K562 (cell line): ENCODE measurements around the gene IQCE. TPM values are rescaled to one million over a fixed set of nuclear protein-coding genes. Genes with fewer than 3 reads are reported as not detected.

Source experiments
- ATAC-seq: fragments of 200-7000 bp; cut with Tn5 transposase; 3 replicates; pipeline ENCODE4 v1.9.1; 2020; ENCODE audit warnings: moderate library complexity
- BruUV-seq: library from RNA; stranded (reverse); fragments of 400-500 nt; replicated peaks from 2 replicates; lab custom pipeline; 2021; lab: Mats Ljungman, UMichigan
- CTCF ChIA-PET: fragments of 300-600 bp; formaldehyde crosslinking; extraction: SDS; loops from one replicate; lab custom pipeline; 2021; ENCODE audit warnings: low intra/inter-chr PET ratio; lab: Yijun Ruan, JAX
- POLR2A ChIA-PET: fragments of 300-600, 350-650 bp; sonication (Branson Sonifier 250); formaldehyde crosslinking; extraction: SDS; loops from one replicate; lab custom pipeline; 2021; ENCODE audit warnings: antibody characterized with exemption, inconsistent platforms; lab: Yijun Ruan, JAX
- DNase-seq, 4 experiments: peaks; one replicate each; pipeline versions ENCODE4 v3.0.0 to v3.0.0-alpha.2; 2011 to 2018; ENCODE audit warnings: low spot score in 3 of 4, mixed read lengths in 3 of 4; ENCODE audit errors: extremely low read depth in 1 of 4
- FAIRE-seq: peaks from 2 replicates; lab custom pipeline; 2011; peaks lifted over from hg19 to GRCh38; lab: Jason Lieb, UNC
- H2AFZ ChIP-seq: 2 replicates; pipeline ENCODE4 v1.6.0; 2011; ENCODE audit warnings: low read depth, low read length, control low read depth, inconsistent platforms
- H3K27ac ChIP-seq: fragments of 200-600 bp; 3 replicates; pipeline ENCODE4 v1.8.0; 2011; ENCODE audit warnings: low read depth, mild to moderate bottlenecking, control low read depth, inconsistent platforms, low read length, moderate library complexity, mixed read lengths; ENCODE audit errors: extremely low read depth
- H3K27me3 ChIP-seq, 2 experiments: fragments of 300-600 bp in 1 of 2; 2 replicates in 1 of 2; 3 replicates in 1 of 2; pipeline versions ENCODE4 v1.6.0 to v1.8.0; 2011; ENCODE audit warnings: inconsistent platforms in 2 of 2, low read length in 2 of 2, mild to moderate bottlenecking in 1 of 2, mixed read lengths in 1 of 2, moderate library complexity in 1 of 2; ENCODE audit not compliant: control insufficient read depth in 2 of 2, insufficient read depth in 2 of 2
- H3K36me3 ChIP-seq: fragments of 300-600 bp; 3 replicates; pipeline ENCODE4 v1.8.0; 2011; ENCODE audit warnings: mild to moderate bottlenecking, low read length, inconsistent platforms; ENCODE audit not compliant: control insufficient read depth, insufficient read depth
- H3K4me1 ChIP-seq, 2 experiments: fragments of 200-600 bp in 1 of 2; replicated peaks in 1 of 2; 2 replicates in 1 of 2; 3 replicates in 1 of 2; pipeline versions ENCODE4 v1.5.1 to v1.8.0; 2011; ENCODE audit warnings: inconsistent platforms in 2 of 2, low read length in 2 of 2, mild to moderate bottlenecking in 1 of 2, mixed read lengths in 1 of 2, moderate library complexity in 1 of 2; ENCODE audit not compliant: control insufficient read depth in 2 of 2, insufficient read depth in 2 of 2
- H3K4me2 ChIP-seq: 2 replicates; pipeline ENCODE4 v1.6.1; 2011; ENCODE audit warnings: low read length, control low read depth, inconsistent platforms, mixed read lengths; ENCODE audit not compliant: insufficient read depth
- H3K4me3 ChIP-seq: fragments of 200-600 bp; sonication (generic), shearing (Covaris generic); 2 replicates; pipeline ENCODE4 v1.5.1; 2016; ENCODE audit warnings: control low read depth, inconsistent platforms
- H3K79me2 ChIP-seq: fragments of 200-600 bp; 3 replicates; pipeline ENCODE4 v1.8.0; 2011; ENCODE audit warnings: low read length, inconsistent platforms; ENCODE audit not compliant: control insufficient read depth, insufficient read depth
- H3K9ac ChIP-seq, 2 experiments: 2 replicates each; pipeline versions ENCODE4 v1.6.0 to v1.6.1; 2011; ENCODE audit warnings: low read depth in 2 of 2, low read length in 2 of 2, control low read depth in 1 of 2, inconsistent platforms in 1 of 2, mild to moderate bottlenecking in 1 of 2, mixed read lengths in 1 of 2; ENCODE audit not compliant: insufficient read depth in 1 of 2
- H3K9me1 ChIP-seq: one replicate; pipeline ENCODE4 v1.6.0; 2011; ENCODE audit warnings: inconsistent platforms, mild to moderate bottlenecking, low read length, moderate library complexity; ENCODE audit not compliant: control insufficient read depth, insufficient read depth
- H3K9me3 ChIP-seq: replicated peaks from 2 replicates; pipeline ENCODE4 v1.5.1; 2011; ENCODE audit warnings: low read depth, low read length, inconsistent platforms; ENCODE audit not compliant: control insufficient read depth, insufficient read depth
- H4K20me1 ChIP-seq: replicated peaks from 2 replicates; pipeline ENCODE4 v1.6.1; 2011; ENCODE audit warnings: low read length, inconsistent platforms, mixed read lengths; ENCODE audit not compliant: control insufficient read depth, insufficient read depth
- ARID1B ChIP-seq: fragments of 450-650 bp; IDR thresholded peaks from 2 replicates; pipeline ENCODE4 v1.6.1; 2016; ENCODE audit warnings: antibody characterized with exemption, mild to moderate bottlenecking, inconsistent platforms
- BCOR ChIP-seq: fragments of 450-650 bp; IDR thresholded peaks from 2 replicates; pipeline ENCODE4 v1.6.1; 2016
- MCM5 ChIP-seq: fragments of 450-650 bp; IDR thresholded peaks from 2 replicates; pipeline ENCODE4 v1.6.1; 2016; ENCODE audit warnings: low read depth
- POLR2AphosphoS2 ChIP-seq: IDR thresholded peaks from 2 replicates; pipeline ENCODE4 v1.6.1; 2012; ENCODE audit warnings: low read length, improper control_type of control experiment
- RHOXF2B ChIP-seq: fragments of 250-450 bp; sonication (Bioruptor Pico); conservative IDR thresholded peaks from 2 replicates; pipeline ENCODE4 v1.5.1; 2021
- ZBTB26 ChIP-seq: fragments of 450-650 bp; formaldehyde crosslinking; IDR thresholded peaks from 2 replicates; pipeline ENCODE4 v1.4.0; 2022; ENCODE audit warnings: missing genetic modification characterization
- ZBTB7A ChIP-seq: IDR thresholded peaks from 2 replicates; pipeline ENCODE4 v1.6.1; 2011; ENCODE audit warnings: low read depth, mild to moderate bottlenecking, low read length, moderate library complexity, borderline replicate concordance; ENCODE audit not compliant: control insufficient read depth
- ZNF384 ChIP-seq: IDR thresholded peaks from 2 replicates; pipeline ENCODE4 v1.6.1; 2012; ENCODE audit warnings: low read depth, low read length, improper control_type of control experiment
- ZNF707 ChIP-seq: fragments of 250-450 bp; sonication (Bioruptor Pico); conservative IDR thresholded peaks from 2 replicates; pipeline ENCODE4 v1.8.0; 2022; ENCODE audit warnings: inconsistent platforms, mild to moderate bottlenecking, moderate library complexity
- ZZZ3 ChIP-seq: fragments of 450-650 bp; IDR thresholded peaks from 2 replicates; pipeline ENCODE4 v1.6.1; 2016; ENCODE audit warnings: antibody characterized with exemption, mild to moderate bottlenecking, moderate library complexity
- WGBS: fragments of 100-300 bp; shearing (Covaris generic); methylation state at CpG from one replicate; pipeline ENCODE4 v1.1.6; 2016; ENCODE audit warnings: low coverage, mixed read lengths; ENCODE audit not compliant: insufficient coverage; ENCODE audit errors: missing lambda C conversion rate; 5-methylcytosine and 5-hydroxymethylcytosine counted together
- in situ Hi-C: fragments of 300-500 bp; cut with MboI; formaldehyde crosslinking; loops from 4 replicates; pipeline ENCODE4 v1.15.0; 2018; ENCODE audit warnings: inconsistent platforms, mixed read lengths
- intact Hi-C: fragments of 100-400 bp; cut with micrococcal nuclease; formaldehyde crosslinking; loops from 2 replicates; pipeline ENCODE4 v1.14.2; 2022
- polyA plus RNA-seq, 8 experiments: library from polyadenylated mRNA; depleted of rRNA in 4 of 8; stranded (reverse) in 5 of 8; unstranded in 3 of 8; fragments of >200 nt; fragmentation: Nextera tagmentation in 2 of 8; fragmentation: Illumina TruSeq in 1 of 8; extraction: Ambion mirVana in 2 of 8; extraction: Trizol in 1 of 8; gene quantifications; 2 replicates each; pipeline versions ENCODE4 v1.2.1 to v1.2.3, GENCODE V29; 2011 to 2014; ENCODE audit warnings: inconsistent platforms in 1 of 8, missing spikeins in 1 of 8
- total RNA-seq, 7 experiments: library from RNA; depleted of rRNA in 6 of 7; stranded (reverse); fragments of >200 nt in 6 of 7; fragmentation: Illumina TruSeq in 2 of 7; extraction: Trizol in 2 of 7; gene quantifications; 2 replicates each; pipeline versions ENCODE4 v1.2.1 to v1.2.3, GENCODE V29; 2011 to 2021; ENCODE audit warnings: low replicate concordance in 1 of 7
- TF ChIP-seq, protein P1 (sequence below), 2 experiments: fragments of 450-650 bp; conservative IDR thresholded peaks; 2 replicates each; pipeline ENCODE4 v1.6.1; 2017; ENCODE audit warnings: mild to moderate bottlenecking in 2 of 2, moderate library complexity in 2 of 2
- TF ChIP-seq, protein P2 (sequence below): fragments of 250-450 bp; sonication (Bioruptor Pico); IDR thresholded peaks from 2 replicates; pipeline ENCODE4 v1.8.0; 2021; ENCODE audit warnings: borderline replicate concordance, mild to moderate bottlenecking, moderate library complexity; ENCODE audit not compliant: poor library complexity, severe bottlenecking

IQCE gene
- total and polyA plus RNA-seq, 9 of the 15 experiments (the other 6 are each of a cell fraction or from before 2014, with no cell fraction given) = 0.18 to 8.5 (median 4.2) TPM

- H3K36me3 ChIP-seq = no peaks in the 10 kb centered on the region
- ChIA-PET CTCF (no interaction called here), POLR2A (no interaction called here)
- in situ Hi-C loops = no loop called here
- H3K27me3 ChIP-seq = peaks cover 0 to 6% of the 10 kb centered on the region in 2 experiments; a peak in 1 of 5 replicates
- H3K4me2 ChIP-seq = no peak overlapping the region
- 75% methylated on average over 11 of the region's 11 CpGs for WGBS
- ATAC-seq = no peak
- H3K27ac ChIP-seq = no peak overlapping the region
- TF ChIP-seq BCOR (no peak), RHOXF2B (CRISPR knock-in tag) (no peak), ZBTB7A (no peak), ZBTB26 (CRISPR knock-in tag) (no peak), ZNF707 (CRISPR knock-in tag) (no peak), ARID1B (no peak), ZZZ3 (no peak), POLR2AphosphoS2 (no peak), ZNF384 (no peak), MCM5 (no peak)
- TF ChIP-seq, protein P1, sequence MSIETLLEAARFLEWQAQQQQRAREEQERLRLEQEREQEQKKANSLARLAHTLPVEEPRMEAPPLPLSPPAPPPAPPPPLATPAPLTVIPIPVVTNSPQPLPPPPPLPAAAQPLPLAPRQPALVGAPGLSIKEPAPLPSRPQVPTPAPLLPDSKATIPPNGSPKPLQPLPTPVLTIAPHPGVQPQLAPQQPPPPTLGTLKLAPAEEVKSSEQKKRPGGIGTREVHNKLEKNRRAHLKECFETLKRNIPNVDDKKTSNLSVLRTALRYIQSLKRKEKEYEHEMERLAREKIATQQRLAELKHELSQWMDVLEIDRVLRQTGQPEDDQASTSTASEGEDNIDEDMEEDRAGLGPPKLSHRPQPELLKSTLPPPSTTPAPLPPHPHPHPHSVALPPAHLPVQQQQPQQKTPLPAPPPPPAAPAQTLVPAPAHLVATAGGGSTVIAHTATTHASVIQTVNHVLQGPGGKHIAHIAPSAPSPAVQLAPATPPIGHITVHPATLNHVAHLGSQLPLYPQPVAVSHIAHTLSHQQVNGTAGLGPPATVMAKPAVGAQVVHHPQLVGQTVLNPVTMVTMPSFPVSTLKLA (conservative IDR thresholded peaks at IDR 0.05) = no peak
- TF ChIP-seq, protein P2, sequence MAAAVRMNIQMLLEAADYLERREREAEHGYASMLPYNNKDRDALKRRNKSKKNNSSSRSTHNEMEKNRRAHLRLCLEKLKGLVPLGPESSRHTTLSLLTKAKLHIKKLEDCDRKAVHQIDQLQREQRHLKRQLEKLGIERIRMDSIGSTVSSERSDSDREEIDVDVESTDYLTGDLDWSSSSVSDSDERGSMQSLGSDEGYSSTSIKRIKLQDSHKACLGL (CRISPR knock-in tag) = no peak
- BruUV-seq = no TSS peak
- H3K79me2 ChIP-seq = no peaks in the 10 kb centered on the region
- no peak for FAIRE-seq
- H3K9me3 ChIP-seq = no peaks in the 10 kb centered on the region
- no peak overlapping the region for H2AFZ ChIP-seq
- H3K4me3 ChIP-seq = no peak overlapping the region
- H3K4me1 ChIP-seq = peaks cover 6 to 66% of the 10 kb centered on the region in 2 experiments; a peak in 3 of 5 replicates
- DNase-seq = no peak
- no peaks in the 10 kb centered on the region for H3K9me1 ChIP-seq
- no peak overlapping the region; a peak in 1 of 4 replicates for H3K9ac ChIP-seq
- intact Hi-C loops = loop anchor here (10.0 kb wide), 1 partner anchor 85 kb away; no protein-coding TSS in a partner anchor
- peaks cover 5% of the 10 kb centered on the region; the same call in 1 of the 2 replicates for H4K20me1 ChIP-seq
Observed at GRCh38 chr7:2649991-2650390, 91.2 kb downstream of the IQCE start.
